Endodermal cell (in vitro differentiated cells): ENCODE results near the gene IQGAP1. TPM values are rescaled to one million over a fixed set of nuclear protein-coding genes. Genes with fewer than 3 reads are reported as not detected.

ENCODE experiments used
- DNase-seq: peaks from one replicate; pipeline ENCODE4 v3.0.0-alpha.2; 2017
- H3K27ac ChIP-seq: 2 replicates; pipeline ENCODE4 v1.5.1; 2013; ENCODE audit warnings: mild to moderate bottlenecking, low read depth, low read length, moderate library complexity
- H3K27me3 ChIP-seq: 2 replicates; pipeline ENCODE4 v1.6.1; 2013; ENCODE audit warnings: mild to moderate bottlenecking, low read length, moderate library complexity; ENCODE audit not compliant: insufficient read depth, control insufficient read depth, poor library complexity, severe bottlenecking
- H3K36me3 ChIP-seq: 2 replicates; pipeline ENCODE4 v1.7.0; 2013; ENCODE audit warnings: mild to moderate bottlenecking, low read length, moderate library complexity; ENCODE audit not compliant: control insufficient read depth, insufficient read depth
- H3K4me1 ChIP-seq: one replicate; pipeline ENCODE4 v1.7.0; 2013; ENCODE audit warnings: low read length; ENCODE audit not compliant: control insufficient read depth, insufficient read depth
- H3K4me3 ChIP-seq: 2 replicates; pipeline ENCODE4 v1.5.1; 2013; ENCODE audit warnings: mild to moderate bottlenecking, low read length, moderate library complexity
- H3K9ac ChIP-seq: 2 replicates; pipeline ENCODE4 v1.6.1; 2013; ENCODE audit warnings: mild to moderate bottlenecking, low read length, moderate library complexity; ENCODE audit not compliant: poor library complexity, severe bottlenecking; ENCODE audit errors: extremely low read depth
- H3K9me3 ChIP-seq: 2 replicates; pipeline ENCODE4 v1.6.1; 2013; ENCODE audit warnings: mild to moderate bottlenecking, low read length, moderate library complexity; ENCODE audit not compliant: control insufficient read depth
- H3K27ac Mint-ChIP-seq: 2 replicates; pipeline ENCODE4 v1.8.0; 2020; ENCODE audit warnings: mixed read lengths
- H3K27me3 Mint-ChIP-seq: 2 replicates; pipeline ENCODE4 v1.8.0; 2021; ENCODE audit warnings: mild to moderate bottlenecking, mixed read lengths; ENCODE audit not compliant: insufficient read depth
- H3K36me3 Mint-ChIP-seq: 2 replicates; pipeline ENCODE4 v1.8.0; 2020; ENCODE audit warnings: low read depth, mixed read lengths
- H3K4me1 Mint-ChIP-seq: 2 replicates; pipeline ENCODE4 v1.8.0; 2020; ENCODE audit warnings: mixed read lengths
- H3K4me3 Mint-ChIP-seq: 2 replicates; pipeline ENCODE4 v1.8.0; 2020; ENCODE audit warnings: mild to moderate bottlenecking, moderate library complexity, mixed read lengths
- H3K9me3 Mint-ChIP-seq: 2 replicates; pipeline ENCODE4 v1.8.0; 2020; ENCODE audit warnings: mild to moderate bottlenecking, mixed read lengths
- CTCF ChIP-seq: fragments of 200-600 bp; sonication (generic); conservative IDR thresholded peaks from 2 replicates; pipeline ENCODE4 v1.5.0; 2021; ENCODE audit warnings: antibody characterized with exemption, mild to moderate bottlenecking
- WGBS, 2 experiments: methylation state at CpG; one replicate each; pipeline versions ENCODE4 v1.1.5 to v1.1.7; 2013; ENCODE audit warnings: missing lambda C conversion rate in 2 of 2, mixed read lengths in 1 of 2; ENCODE audit not compliant: insufficient coverage in 1 of 2, insufficient read length in 1 of 2; 5-methylcytosine and 5-hydroxymethylcytosine counted together
- total RNA-seq, 2 donors: library from RNA; stranded (reverse); fragmentation: NEBNext Ultra II Directional in 1 of 2; extraction: Animal tissue kit (Norgen Biotek cat#: 25700) in 1 of 2; gene quantifications; 2 replicates in 1 of 2; 3 replicates in 1 of 2; pipeline ENCODE4 v1.2.1, GENCODE V29; 2021

IQGAP1 gene
- total RNA-seq, 2 donors from 2014 or later: 94.4 to 124 TPM

GRCh38 chr15:90349821-90350220, 38.2 kb upstream of the IQGAP1 start:
- Histone ChIP-seq H3K27ac (no peak overlapping the region), H3K4me3 (no peak overlapping the region), H3K27me3 (peaks cover 67% of the 10 kb centered on the region), H3K9me3 (no peaks in the 10 kb centered on the region), H3K9ac (no peak overlapping the region), H3K36me3 (no peaks in the 10 kb centered on the region), H3K4me1 (no peaks in the 10 kb centered on the region)
- Mint-ChIP-seq H3K27me3 (peaks cover 70% of the 10 kb centered on the region), H3K36me3 (no peaks in the 10 kb centered on the region), H3K4me3 (no peak overlapping the region), H3K9me3 (no peaks in the 10 kb centered on the region), H3K27ac (no peak overlapping the region), H3K4me1 (no peaks in the 10 kb centered on the region)
- 91 to 100% methylated on average over 3 to 9 of the region's 9 CpGs for WGBS, 2 experiments
- TF ChIP-seq CTCF: no peak
- no peak for DNase-seq

GRCh38 chr15:90351479-90352106, 36.4 kb upstream of the IQGAP1 start:
- H3K36me3 Mint-ChIP-seq: no peaks in the 10 kb centered on the region
- Histone ChIP-seq H3K27ac (no peak overlapping the region), H3K4me3 (peak overlapping the region; percentile 91), H3K9ac (no peak overlapping the region), H3K36me3 (no peaks in the 10 kb centered on the region), H3K9me3 (no peaks in the 10 kb centered on the region), H3K27me3 (peaks cover 49% of the 10 kb centered on the region), H3K4me1 (no peaks in the 10 kb centered on the region)
- H3K9me3 Mint-ChIP-seq: no peaks in the 10 kb centered on the region
- H3K4me3 Mint-ChIP-seq: peak overlapping the region; percentile 77
- no peaks in the 10 kb centered on the region for H3K4me1 Mint-ChIP-seq
- TF ChIP-seq CTCF: no peak
- peaks cover 52% of the 10 kb centered on the region for H3K27me3 Mint-ChIP-seq
- DNase-seq: no peak
- 32 to 35% methylated on average over 18 to 25 of the region's 25 CpGs for WGBS, 2 experiments
- H3K27ac Mint-ChIP-seq: no peak overlapping the region

GRCh38 chr15:90352107-90352893, 35.7 kb upstream of the IQGAP1 start, which contains the start of gene ZNF774:
ZNF774 (plus strand) TSS chr15:90352284; CDS start chr15:90354661, 2,377 bp downstream.
- H3K9me3 ChIP-seq: no peaks in the 10 kb centered on the region
- Mint-ChIP-seq H3K9me3 (no peaks in the 10 kb centered on the region), H3K4me3 (peak within 1 kb of the TSS; percentile 77), H3K4me1 (no peaks in the 10 kb centered on the region), H3K27ac (no peak within 1 kb of the TSS), H3K36me3 (no peaks in the 10 kb centered on the region), H3K27me3 (peaks cover 45% of the 10 kb centered on the region)
- H3K27ac ChIP-seq: no peak within 1 kb of the TSS
- H3K36me3 ChIP-seq: no peaks in the 10 kb centered on the region
- DNase-seq: peak; percentile 97
- H3K9ac ChIP-seq: peak within 1 kb of the TSS; percentile 35
- WGBS, 2 experiments: 2 to 5% methylated on average over 22 to 53 of the region's 53 CpGs
- peaks cover 45% of the 10 kb centered on the region for H3K27me3 ChIP-seq
- peak within 1 kb of the TSS; percentile 91 for H3K4me3 ChIP-seq
- TF ChIP-seq CTCF: no peak
- H3K4me1 ChIP-seq: no peaks in the 10 kb centered on the region
